Prostate gland (tissue), 2 donors: ENCODE data around the gene SNRK.

ENCODE experiments used
- CTCF ChIP-seq, 4 experiments: fragments of 200-600 bp in 2 of 4; fragments of 450-650 bp in 2 of 4; sonication (generic) in 2 of 4; IDR thresholded peaks; 1 replicate in 3 of 4; 2 replicates in 1 of 4; pipeline ENCODE4 v1.5.1; 2016 to 2019; ENCODE audit warnings: antibody characterized with exemption in 4 of 4, mild to moderate bottlenecking in 2 of 4, moderate library complexity in 2 of 4
- POLR2A ChIP-seq: fragments of 450-650 bp; IDR thresholded peaks from one replicate; pipeline ENCODE4 v1.6.1; 2016; ENCODE audit warnings: antibody characterized with exemption, mild to moderate bottlenecking

- TF ChIP-seq CTCF (IDR thresholded peaks at IDR 0.05) (no peak), POLR2A (no peak)
Measured at GRCh38 chr3:43343185-43343584, 56.8 kb downstream of the SNRK start.
